ENCODE data around the gene PRKCA. TPM values are rescaled to one million over a fixed set of nuclear protein-coding genes. Genes with fewer than 3 reads are reported as not detected.

The PRKCA gene
- total and polyA plus RNA-seq, 9 of the 15 experiments (the other 6 are each of a cell fraction or from before 2014, with no cell fraction given), result 3.2 to 33.0 (median 17.8) TPM

GRCh38 chr17:66301864-66302741, at the start of gene PRKCA (continued):
- TF ChIP-seq CSDE1 (IDR thresholded peaks at IDR 0.05) (no peak), ZNF407 (IDR thresholded peaks at IDR 0.05; ENCODE audit: low read depth) (no peak), U2AF2 (optimal IDR thresholded peaks at IDR 0.05; ENCODE audit: low read depth, low read length) (no peak), KLF6 (CRISPR knock-in tag; IDR thresholded peaks at IDR 0.05; ENCODE audit: borderline replicate concordance) (no peak), MIER1 (IDR thresholded peaks at IDR 0.05; ENCODE audit: low read depth) (no peak)
- TF ChIP-seq, protein P1, sequence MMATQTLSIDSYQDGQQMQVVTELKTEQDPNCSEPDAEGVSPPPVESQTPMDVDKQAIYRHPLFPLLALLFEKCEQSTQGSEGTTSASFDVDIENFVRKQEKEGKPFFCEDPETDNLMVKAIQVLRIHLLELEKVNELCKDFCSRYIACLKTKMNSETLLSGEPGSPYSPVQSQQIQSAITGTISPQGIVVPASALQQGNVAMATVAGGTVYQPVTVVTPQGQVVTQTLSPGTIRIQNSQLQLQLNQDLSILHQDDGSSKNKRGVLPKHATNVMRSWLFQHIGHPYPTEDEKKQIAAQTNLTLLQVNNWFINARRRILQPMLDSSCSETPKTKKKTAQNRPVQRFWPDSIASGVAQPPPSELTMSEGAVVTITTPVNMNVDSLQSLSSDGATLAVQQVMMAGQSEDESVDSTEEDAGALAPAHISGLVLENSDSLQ (IDR thresholded peaks at IDR 0.05), result no peak
- TF ChIP-seq, protein P2, sequence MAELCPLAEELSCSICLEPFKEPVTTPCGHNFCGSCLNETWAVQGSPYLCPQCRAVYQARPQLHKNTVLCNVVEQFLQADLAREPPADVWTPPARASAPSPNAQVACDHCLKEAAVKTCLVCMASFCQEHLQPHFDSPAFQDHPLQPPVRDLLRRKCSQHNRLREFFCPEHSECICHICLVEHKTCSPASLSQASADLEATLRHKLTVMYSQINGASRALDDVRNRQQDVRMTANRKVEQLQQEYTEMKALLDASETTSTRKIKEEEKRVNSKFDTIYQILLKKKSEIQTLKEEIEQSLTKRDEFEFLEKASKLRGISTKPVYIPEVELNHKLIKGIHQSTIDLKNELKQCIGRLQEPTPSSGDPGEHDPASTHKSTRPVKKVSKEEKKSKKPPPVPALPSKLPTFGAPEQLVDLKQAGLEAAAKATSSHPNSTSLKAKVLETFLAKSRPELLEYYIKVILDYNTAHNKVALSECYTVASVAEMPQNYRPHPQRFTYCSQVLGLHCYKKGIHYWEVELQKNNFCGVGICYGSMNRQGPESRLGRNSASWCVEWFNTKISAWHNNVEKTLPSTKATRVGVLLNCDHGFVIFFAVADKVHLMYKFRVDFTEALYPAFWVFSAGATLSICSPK (IDR thresholded peaks at IDR 0.05; ENCODE audit: borderline replicate concordance), result no peak
- TF ChIP-seq, protein P3, sequence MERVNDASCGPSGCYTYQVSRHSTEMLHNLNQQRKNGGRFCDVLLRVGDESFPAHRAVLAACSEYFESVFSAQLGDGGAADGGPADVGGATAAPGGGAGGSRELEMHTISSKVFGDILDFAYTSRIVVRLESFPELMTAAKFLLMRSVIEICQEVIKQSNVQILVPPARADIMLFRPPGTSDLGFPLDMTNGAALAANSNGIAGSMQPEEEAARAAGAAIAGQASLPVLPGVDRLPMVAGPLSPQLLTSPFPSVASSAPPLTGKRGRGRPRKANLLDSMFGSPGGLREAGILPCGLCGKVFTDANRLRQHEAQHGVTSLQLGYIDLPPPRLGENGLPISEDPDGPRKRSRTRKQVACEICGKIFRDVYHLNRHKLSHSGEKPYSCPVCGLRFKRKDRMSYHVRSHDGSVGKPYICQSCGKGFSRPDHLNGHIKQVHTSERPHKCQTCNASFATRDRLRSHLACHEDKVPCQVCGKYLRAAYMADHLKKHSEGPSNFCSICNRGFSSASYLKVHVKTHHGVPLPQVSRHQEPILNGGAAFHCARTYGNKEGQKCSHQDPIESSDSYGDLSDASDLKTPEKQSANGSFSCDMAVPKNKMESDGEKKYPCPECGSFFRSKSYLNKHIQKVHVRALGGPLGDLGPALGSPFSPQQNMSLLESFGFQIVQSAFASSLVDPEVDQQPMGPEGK (CRISPR knock-in tag; IDR thresholded peaks at IDR 0.05; ENCODE audit: borderline replicate concordance), result no peak

All from K562 (cell line).